CD4-positive, alpha-beta T cell treated with Interleukin-15 for 4 hours (primary cell): ENCODE measurements around the gene ZNF565.
"Not testable (repeated sequence)": the region's sequence is repeated elsewhere in the genome, so short reads cannot be mapped to it uniquely, and the experiment has no call there.

Experiments used
- DNase-seq: peaks from one replicate; pipeline ENCODE4 v3.0.0-alpha.2; 2020; ENCODE audit warnings: low spot score

Gene ZNF565

DNA sequence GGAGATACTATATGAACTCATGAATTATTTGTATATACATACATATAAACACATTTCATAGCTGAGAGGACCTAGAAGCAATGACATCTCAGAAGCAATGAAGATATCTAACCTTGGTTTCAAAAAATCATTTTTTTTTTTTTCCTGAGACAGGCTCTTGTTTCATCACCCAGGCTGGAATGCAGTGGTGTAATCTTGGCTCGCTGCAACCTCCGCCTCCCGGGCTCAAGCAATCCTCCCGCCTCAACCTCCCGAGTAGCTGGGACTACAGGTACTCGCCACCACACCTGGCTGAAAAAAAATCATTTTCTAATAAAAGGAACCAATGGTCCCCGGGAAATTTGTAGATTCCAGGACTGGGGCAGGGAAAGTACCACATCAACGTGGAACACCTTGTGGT, 4.0 kb downstream of the ZNF565 start:
- no peak for DNase-seq

DNA sequence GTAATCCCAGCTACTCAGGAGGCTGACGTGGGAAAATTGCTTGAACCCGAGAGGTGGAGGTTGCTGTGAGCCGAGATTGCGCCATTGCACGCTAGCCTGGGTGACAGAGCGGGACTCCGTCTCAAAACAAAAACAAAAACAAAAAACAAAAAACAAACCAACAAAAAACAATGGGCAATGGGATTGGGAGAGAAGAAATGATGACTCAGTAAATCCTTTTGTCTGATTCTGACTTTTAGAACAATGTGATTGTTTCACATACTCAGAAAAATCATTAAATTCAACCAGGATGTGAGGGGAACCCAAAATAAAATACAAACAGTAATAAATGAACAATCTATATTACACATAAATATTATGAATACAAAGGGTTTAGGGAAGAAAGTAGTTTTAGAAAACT, 5.1 kb downstream of the ZNF565 start:
- no peak for DNase-seq

DNA sequence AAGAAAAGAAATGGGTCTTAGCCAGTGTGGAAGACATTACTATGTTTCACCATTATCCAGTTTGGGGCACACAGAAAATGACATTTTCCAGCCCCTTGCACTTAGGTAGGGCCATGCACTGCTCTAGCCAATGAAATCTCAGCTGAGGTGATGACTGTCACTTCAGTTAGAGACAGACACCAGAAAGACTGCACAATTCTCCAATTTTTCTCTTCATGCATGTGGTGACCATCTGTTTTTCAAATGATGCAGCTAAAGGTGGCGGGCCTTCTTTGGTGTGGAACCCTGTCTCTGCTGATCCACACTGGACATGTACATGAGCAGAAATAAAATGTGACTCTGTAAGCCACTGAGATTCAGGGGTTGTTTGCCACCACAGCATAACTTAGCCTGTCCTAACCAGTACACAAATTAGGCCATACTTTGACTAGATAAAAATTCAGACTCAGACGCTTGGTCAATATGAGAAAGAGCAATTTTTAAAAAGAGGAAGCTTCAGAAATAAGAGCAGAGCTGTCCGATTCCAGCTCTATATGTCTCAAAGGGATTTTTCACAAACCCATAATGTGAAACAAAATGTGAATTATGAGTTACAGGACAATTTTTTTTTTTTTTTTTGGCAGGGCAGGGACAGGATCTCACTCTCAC, 6.7 kb downstream of the ZNF565 start:
- no peak for DNase-seq

DNA sequence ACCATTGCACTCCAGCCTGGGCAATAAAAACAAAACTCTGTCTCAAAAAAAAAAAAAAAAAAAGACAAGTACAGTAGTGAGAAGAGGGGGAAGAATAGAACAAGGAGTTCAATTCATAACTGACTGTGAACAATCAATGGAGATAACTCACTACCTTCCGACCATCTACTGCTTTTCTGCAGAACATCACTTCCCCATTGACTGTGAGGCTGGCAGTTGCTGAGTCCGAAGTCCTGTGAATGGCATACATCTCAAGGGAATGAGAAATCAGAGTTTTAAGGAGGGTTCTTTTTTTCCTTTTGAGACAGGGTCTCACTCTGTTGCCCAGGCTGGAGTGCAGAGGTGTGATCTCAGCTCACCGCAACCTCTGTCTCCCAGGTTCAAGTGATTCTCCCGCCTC, 11.2 kb downstream of the ZNF565 start:
- no peak for DNase-seq

DNA sequence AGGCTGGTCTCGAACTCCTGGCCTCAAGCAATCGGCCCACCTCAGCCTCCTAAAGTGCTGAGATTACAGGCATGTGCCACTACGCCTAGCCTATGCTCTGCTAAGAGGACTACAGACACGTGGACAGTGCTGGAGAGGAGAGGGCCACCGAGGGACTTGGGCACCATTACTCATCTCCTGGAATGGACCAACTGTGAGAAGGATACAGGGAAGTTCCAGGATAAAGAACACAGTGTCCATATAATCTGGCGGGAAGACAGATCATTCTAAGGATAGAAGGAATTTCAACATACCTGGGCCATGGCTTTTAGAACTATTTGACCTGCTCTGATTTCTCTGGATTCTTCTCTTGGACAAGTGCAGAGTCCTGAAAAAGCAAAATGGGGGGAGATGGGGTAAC, 12.8 kb downstream of the ZNF565 start:
- DNase-seq: no peak

DNA sequence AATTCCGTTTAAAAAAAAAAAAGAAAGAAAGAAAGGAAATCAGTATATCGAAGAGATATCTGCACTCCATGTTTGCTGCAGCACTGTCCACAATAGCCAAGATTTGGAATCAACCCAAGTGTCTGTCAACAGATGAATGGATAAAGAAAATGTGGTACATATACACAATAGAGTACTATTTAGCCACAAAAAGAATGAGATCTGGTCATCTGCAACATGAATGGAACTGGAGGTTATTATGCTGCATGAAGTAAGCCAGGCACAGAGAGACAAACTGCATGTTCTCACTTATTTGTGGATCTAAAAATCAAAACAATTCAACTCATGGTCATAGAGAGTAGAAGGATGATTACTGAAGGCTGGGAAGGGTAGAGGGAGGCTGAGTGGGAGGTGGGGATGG, 16.3 kb downstream of the ZNF565 start:
- DNase-seq: no peak

DNA sequence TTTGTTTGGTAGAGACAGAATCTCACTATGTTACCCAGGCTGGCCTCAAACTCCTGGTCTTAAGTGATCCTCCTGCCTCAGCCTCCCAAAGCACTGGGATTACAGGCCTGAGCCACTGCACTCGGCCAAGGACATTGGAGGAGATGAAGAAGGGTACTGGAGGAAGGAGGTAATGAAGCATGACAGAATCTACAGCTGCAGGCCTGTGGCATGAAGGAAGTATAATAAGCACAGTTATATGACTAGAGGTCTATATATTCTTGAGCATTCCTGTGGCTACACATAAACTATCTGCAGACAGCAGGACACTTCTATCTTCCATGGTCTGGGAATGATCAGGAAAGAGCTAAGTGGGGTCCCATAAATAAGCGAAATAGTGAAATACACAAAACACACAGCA, 18.2 kb downstream of the ZNF565 start:
- DNase-seq: no peak

DNA sequence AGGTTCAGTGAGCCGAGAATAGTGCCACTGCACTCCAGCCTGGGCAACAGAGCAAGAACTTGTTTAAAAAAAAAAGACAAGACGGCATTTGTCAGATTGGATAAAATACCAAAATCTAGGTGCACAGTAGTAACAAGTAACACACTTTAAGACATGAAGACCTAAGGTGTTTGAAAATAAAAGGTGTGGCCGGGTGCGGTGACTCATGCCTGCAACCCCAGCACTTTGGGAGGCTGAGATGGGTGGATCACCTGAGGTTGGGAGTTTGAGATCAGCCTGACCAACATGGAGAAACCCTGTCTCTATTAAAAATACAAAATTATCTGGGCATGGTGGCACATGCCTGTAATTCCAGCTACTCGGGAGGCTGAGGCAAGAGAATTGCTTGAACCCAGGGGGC, 27.7 kb downstream of the ZNF565 start:
- DNase-seq: not testable (repeated sequence)

DNA sequence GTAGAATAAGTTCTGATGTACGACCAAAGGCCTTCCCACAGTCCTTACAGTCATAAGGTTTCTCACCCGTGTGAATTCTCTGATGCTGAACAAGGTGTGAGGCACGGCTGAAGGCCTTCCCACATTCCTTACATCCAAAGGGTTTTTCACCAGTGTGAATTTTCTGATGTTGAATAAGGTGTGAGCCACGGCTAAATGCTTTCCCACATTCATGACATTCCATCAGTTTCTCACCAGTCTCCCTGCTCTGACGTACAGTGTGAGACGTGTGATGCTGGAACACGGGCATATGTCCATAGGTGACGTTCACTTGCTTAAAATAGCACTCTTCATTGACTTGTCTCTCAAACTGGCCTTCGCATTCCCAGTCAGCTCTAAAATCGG, 31.2 kb downstream of the ZNF565 start:
- no peak for DNase-seq

DNA sequence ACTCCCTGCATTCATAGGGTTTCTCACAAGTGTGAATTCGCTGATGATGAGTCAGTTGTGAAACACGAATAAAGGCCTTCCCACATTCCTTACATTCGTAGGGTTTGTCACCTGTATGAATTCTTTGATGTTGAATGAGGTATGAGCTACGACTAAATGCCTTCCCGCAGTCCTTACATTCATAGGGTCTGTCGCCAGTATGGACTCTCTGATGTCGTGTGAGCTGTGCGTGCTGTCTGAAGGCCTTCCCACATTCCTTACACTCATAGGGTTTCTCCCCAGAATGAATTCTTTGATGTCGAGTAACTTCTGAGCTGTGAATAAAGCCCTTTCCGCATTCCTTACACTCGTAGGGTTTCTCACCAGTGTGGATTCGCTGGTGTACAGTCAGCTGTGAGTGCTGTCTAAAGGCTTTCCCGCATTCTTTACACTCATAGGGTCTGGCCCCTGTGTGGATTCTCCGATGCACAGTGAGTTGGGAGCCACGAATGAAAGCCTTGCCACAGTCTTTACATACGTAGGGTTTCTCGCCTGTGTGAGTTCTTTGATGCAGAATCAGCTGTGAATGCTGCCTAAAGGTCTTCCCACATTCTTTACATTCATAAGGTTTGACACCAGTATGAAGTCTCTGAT, 31.7 kb downstream of the ZNF565 start:
- DNase-seq: no peak

DNA sequence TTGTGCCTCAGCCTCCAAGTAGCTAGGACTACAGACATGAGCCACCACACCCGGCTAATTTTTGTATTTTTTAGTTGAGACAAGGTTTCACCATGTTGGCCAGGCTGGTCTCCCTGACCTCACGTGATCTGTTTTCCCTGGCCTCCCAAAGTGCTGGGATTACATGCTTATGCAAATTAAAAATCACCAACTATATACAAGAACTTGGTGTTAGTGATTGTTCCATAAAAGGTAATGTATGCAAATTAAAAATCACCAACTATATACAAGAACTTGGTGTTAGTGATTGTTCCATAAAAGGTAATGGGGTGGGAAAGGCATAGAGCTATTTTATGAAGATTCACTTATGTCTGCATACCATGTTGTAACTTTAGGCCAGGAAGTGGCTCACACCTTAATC, 35.4 kb downstream of the ZNF565 start:
- DNase-seq: not testable (repeated sequence)

DNA sequence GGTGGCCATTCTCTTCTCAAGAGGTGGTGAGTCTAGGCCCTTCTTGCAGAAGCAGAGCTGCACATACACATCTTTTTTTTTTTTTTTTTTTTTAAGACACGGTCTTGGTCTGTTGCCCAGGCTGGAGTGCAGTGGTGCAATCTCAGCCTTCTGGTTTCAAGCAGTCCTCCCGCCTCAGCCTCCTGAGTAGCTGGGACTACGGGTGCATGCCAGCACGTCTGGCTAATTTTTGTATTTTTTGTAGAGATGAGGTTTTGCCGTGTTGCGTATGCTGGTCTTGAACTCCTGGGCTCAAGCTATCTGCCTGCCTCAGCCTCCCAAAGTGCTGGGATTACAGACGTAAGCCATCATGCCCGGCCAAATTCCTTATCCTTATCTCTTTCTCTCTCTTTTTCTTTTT, 40.6 kb downstream of the ZNF565 start:
- not testable (repeated sequence) for DNase-seq

DNA sequence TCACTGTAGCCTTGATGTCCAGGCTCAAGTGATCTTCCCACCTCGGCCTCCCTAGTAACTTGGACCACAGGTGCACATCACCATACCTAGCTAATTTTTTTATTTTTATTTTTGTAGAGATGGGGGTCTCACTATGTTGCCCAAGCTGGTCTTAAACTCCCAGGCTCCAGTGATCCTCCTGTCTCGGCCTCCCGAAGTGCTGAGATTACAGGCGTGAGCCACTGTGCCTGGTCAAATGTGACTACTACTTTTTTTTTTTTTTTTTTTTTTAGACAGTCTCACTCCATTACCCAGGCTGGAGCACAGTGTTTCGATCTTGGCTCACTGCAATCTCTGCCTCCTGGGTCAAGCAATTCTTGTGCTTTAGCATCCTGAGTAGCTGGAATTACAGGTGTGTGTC, 41.6 kb downstream of the ZNF565 start:
- no peak for DNase-seq

DNA sequence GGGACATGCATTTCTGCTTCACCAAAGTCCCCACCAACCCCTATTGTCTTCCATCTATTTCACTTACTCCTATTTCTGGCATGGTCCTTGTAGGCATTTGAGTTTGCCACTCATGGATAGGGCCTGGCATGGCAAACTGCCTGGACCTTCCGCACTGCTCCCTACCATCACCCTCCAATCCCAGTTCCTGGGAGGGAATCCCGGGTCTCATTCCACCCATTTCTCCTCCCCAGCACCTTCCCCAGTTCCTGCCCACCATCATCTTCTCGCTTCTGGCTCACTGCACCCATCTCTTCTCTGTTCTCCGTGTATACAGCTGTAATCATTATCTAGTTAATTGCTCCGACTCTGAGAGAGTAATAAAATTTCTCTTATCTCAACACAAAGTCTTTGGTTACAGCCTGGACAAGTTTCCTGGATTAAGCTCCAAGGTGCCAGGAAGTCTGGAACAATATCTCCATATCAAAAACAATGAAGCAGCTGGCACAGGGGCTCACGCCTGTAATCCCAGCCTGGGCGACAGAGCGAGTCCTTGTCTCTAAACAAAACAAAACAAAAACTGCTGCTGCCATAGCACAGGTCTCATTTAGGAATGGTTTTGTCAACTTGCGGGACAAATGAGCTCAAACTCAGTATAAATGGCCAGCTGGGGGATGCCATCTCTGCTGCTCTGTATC, 45.2 kb downstream of the ZNF565 start:
- no peak for DNase-seq

DNA sequence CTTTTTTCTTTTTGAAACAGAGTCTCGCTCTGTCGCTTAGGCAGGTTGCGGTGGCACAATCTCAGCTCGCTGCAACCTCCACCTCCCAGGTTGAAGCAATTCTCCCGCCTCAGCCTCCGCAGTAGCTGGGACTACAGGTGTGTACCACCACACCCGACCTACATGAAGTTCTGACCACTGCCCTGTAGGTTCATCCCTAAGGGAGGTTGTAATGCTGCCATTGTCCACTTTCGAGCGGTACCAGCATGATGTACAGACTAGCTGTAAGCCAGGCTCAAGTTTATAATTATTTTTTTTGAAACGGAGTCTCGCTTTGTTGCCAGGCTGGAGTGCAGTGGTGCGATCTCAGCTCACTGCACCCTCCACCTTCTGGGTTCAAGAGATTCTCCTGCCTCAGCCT, 50.7 kb downstream of the ZNF565 start:
- DNase-seq: no peak

DNA sequence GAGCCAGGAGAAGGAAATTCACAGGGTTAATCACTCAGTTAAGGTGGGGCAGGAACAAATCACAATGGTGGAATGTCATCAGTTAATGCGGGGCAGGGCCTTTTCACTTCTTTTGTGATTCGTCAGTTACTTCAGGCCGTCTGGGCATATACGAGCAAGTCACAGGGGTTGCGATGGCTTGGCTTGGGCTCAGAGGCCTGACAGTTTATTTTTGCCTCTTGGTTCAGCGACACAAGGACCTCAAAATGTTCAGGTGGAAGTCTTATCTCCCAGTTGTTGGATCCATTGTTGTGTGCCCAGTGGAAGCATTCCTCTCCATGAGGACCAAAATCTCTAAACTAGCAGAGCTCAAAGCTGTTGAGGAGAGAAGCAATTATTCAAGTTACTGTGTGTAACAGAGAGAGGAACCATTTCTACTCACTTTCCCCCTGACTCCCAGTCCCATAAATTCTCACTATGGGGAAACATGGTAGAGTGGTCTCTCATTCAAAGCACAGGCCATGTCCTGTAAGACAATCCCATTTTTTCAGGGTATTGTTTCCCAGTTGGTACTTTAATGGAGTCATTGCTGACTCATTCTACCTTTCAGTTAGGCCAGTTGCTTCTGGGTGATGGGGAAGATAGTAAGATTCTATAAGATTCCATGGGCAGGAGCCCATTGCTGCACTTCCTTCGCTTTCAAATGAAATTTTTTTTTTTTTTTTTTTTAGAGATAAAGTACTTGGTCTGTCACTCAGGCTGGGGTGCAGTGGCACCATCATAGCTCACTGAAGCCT, 53.5 kb downstream of the ZNF565 start:
- no peak for DNase-seq

DNA sequence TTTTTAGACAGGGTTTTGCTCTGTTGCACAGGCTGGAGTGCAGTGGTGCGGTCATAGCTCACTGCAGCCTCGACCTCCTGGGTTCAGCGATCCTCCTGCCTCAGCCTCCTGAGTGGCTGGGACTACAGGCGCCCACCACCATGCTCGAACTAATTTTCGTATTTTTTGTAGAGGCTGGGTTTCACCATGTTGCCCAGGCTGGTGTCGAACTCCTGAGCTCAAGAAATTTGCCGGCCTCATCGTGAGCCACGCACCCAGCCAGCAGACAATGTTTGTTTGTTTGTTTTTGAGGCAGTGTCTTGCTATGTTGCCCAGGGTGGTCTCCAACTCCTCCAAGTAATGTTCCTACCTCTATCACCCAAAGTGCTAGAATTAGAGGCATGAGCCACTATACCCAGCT, 61.3 kb downstream of the ZNF565 start:
- no peak for DNase-seq

DNA sequence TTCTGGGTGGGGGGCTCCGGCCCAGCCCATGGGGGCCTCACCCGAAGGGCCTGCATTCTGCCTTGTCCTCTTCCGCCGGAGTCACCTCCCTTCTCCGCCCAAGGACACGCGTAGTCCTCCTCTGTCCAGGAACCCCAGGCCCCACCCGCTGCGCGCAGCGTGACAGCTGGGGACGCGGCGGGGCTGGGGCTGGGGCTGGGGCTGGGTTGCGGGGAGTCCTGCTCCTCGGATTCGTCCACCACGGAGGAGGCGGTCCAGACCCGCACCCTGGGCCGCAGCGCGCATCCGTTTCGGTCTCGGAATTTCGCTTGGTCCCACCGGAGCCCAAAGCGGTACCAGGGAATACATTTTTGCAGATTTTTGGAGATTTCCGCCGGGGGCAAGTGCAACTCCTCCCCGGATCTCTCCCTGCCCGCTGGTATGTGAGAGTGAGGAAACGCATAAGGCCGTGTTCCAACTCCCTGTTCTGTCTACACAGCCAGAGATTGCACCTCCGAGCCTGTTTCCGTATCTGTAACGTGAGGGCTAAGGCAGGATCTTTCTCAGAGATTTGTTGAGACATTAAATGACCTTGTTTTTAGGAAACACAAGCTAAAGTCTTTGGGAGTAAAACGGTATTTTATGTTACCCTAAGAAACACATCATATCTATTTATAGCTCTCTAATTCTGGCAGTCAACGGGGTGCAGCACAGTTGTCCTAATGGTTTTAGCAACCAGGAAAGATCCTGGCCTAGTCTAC, 61.9 kb downstream of the ZNF565 start, which contains the start of gene COX7A1:
Gene COX7A1, minus strand, starts transcription at position 96 of the 740 bp plus-strand sequence. Its CDS starts 40 bp downstream, at position 56.
- DNase-seq: no peak

DNA sequence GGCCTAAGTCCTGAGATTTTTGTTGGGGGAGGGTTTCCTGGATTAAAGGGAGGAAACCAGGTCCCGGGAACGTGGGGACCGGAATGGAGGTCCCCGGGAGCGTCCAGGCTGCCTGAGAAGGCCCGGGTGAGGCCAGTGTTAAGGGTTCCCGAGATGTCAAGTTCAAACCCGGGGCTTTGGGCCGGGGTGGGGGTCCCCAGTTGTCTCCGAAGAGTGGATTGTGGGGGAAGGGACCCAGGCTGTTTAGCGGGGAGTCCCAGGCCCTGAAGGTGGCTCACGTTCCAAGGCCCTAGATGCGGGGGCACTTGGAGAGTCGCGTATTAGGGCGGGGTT, 62.5 kb downstream of the ZNF565 start:
- DNase-seq: no peak

DNA sequence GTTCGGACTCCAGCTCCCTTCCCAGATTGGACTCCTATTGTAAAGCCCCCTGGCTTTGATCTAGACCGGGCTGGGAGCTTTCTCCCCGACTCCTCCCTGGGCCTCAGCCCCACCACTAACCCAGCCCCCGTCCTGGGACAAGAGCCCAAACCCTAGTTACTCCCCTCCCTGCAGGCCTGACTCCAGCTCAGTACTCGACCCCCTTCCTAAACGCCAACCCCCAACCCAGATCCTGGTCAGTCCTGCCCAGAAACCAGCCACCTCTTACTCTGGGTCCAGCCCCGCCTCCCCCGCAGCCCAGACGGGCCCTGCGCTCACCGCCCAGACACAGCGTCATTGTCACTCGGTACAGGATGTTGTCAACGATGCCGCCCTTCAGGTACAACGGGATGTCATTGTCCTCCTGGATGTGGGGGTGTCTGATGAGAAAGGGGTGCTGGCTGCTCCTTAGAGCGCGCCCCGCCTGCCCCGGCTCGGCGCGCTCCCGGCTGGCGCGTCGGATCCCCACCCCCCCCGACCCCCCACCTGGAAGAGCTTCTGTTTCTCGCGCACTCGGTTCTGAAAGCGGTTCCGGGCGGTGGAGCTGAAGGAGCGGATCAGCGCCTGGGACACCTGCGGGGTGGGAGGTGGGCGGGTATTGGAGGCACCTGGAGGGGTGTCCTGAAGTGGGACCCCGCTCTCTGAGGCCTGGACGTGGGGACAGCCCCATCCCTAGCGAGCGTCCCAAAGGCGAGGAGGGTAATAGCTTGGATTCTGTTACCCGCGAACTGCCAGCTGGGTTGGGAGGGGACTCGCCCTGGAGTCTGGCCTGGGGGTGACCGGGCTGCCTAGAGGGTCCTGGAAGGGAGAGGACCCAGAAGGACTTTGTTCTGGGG, 63.1 kb downstream of the ZNF565 start:
- DNase-seq: no peak

DNA sequence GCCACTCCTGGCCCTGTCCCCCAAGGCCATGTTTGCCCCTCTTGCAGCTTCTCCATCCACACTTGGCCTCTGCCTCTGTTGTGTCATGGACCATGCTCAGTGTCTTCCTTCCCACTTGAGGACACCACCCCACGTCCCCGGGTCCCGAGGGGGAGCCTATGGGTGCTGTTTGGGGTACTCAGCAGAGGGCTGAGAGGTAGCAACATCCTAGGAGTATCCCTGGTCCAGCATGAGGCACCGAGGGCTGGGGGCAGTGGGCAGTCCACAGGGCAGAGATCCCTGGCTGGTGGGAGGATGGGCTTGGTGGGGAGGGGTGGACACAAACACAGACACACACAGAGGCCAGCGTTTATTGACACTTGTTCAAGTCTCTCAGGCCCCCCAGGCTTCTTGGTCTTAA, 63.9 kb downstream of the ZNF565 start:
- no peak for DNase-seq
